ENCODE measurements around the gene MORF4L1.
"Not testable (repeated sequence)": the region's sequence is repeated elsewhere in the genome, so short reads cannot be mapped to it uniquely, and the experiment has no call there.

DNA sequence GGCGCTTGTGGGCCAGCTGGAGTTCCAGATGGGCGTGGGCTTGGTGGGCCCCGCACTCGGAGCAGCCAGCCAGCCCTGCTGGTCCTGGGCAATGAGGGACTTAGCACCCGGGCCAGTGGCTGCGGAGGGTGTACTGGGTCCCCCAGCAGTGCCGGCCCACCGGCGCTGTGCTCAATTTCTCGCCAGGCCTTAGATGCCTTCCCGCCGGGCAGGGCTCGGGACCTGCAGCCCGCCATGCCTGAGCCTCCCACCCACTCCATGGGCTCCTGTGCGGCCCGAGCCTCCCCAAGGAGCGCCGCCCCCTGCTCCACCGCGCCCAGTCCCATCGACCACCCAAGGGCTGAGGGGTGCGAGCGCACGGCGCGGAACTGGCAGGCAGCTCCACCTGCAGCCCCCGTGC, 25.8 kb upstream of the MORF4L1 start:
- not testable (repeated sequence) for TF ChIP-seq POLR2AphosphoS5, POLR2A (IDR thresholded peaks at IDR 0.05; ENCODE audit: low read depth, low read length)
